Erythroblast (primary cell): ENCODE results near the gene PRKRA.

Experiments used
- GATA1 ChIP-seq: IDR thresholded peaks from 2 replicates; pipeline ENCODE4 v1.6.1; 2011; ENCODE audit warnings: low read depth, mild to moderate bottlenecking, control low read depth, low read length, moderate library complexity
- POLR2A ChIP-seq: IDR thresholded peaks from 2 replicates; pipeline ENCODE4 v1.6.1; 2011; ENCODE audit warnings: mild to moderate bottlenecking, low read length

DNA sequence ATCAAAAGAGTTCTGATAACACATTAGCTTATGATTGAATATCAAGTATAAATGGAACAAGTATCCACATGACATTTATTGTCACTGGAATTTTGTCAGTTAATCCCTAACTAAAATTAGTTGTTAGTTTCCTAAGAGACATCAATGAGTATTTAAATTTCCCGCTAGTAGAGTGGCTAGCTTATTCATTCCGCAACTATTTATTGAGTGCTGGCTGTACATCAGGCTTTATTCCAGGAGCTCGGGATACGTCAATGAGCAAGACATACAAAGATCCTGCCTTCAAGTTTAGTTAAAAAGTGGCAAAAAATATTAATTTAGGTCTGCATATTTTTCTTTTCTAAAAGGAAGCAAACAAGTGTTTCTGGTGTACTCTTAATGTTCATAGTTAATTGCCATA, 59.3 kb downstream of the PRKRA start:
- TF ChIP-seq POLR2A (no peak), GATA1 (no peak)
